ENCODE results near the gene TTR. TPM values are rescaled to one million over a fixed set of nuclear protein-coding genes. Genes with fewer than 3 reads are reported as not detected.

The TTR gene
- total RNA-seq, 1 donor from 2014 or later, result not detected

DNA sequence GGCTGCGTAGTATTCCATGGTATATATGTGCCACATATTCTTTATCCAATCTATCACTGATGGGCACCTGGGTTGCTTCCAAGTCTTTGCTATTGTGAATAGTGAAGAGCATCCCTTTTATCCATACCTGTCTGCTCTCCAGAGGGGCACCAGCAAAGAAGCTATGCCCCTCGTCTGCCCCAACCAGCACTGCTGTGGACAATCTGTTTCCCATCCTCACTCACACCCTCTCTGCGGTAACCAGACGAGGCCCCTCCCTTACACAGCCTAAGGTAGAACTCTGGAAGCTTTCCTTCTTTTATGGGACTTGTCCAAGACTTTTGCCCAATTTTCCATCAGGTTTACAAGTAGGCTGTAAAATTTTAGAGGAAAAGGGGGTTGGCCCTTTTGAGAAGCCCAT lies 24.9 kb downstream of the TTR start:
- DNase-seq (ENCODE audit: low spot score), result no peak

GRCh38 chr18:31617031-31617717 lies 25.5 kb downstream of the TTR start:
- no peak for DNase-seq (ENCODE audit: low spot score)

DNA sequence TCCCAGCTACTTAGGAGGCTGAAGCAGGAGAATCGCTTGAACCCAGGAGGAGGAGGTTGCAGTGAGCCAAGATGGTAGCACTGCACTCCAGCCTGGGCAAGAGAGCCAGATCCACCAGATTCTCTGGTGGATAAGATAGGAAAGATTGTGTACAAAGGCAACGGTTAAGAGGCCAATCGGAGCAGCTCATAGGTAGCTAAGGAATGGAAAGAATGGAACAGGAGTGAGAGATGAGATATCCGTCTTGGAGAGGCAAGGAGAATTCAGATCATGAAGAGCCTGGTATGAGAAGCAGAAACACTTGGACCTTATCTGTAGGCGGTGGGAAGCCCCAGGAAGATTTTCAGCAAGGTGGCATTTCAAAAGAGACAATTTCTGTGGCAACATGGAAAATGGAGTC lies 27.1 kb downstream of the TTR start:
- no peak for DNase-seq (ENCODE audit: low spot score)

DNA sequence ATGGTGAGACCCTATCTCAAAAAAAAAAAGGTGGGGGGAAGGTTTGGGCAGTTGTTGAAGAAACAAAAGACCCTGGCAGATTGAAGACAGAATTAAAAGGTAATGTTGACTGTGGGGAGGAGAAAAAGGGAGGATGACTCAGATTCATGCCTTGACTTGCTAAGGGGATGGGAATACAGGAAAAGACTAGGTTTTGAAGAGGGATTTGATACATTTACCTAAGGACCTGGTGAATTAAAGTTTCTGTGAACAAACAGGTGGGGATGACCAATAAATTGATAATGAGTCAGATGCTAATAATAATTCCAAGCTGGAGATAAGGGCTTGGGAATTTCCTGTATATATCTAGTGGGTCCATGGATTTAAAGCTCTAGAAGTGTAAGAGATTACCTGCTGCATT lies 27.6 kb downstream of the TTR start:
- DNase-seq (ENCODE audit: low spot score), result no peak

DNA sequence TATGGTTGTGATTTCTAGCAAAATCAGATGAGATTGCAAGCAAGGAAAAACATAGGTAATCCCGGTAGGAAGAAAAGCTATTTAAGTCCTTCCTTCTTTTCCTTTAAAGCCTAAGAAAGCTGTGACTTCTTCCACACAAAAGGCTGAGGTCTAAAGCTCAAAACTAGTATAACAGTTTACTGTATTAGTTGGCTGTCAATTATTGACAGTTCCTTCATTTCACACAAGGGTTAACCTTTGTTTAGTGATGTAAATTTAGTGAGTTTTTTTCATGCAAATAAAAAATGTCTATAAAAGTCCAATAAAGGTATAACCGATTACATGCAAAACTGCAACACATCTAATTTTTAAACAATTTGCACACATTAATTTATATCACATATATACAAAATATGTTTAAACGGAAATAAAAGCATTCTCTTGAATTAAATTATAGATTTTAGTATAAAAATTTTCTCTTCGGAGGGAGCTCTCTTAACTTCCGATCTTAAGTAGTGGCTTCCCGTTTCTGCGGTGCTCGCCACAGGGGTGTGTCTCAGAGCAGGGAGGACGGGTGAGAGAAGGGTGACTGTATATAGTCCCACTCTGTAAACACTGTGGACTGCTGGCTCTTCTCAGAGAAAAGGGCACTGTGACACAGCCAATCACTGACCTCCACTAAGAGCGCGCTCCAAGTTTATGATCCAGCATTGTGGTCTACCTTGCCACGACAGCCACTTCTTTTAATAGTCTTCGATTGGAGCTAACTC lies 33.4 kb downstream of the TTR start:
- no peak for DNase-seq (ENCODE audit: low spot score)

DNA sequence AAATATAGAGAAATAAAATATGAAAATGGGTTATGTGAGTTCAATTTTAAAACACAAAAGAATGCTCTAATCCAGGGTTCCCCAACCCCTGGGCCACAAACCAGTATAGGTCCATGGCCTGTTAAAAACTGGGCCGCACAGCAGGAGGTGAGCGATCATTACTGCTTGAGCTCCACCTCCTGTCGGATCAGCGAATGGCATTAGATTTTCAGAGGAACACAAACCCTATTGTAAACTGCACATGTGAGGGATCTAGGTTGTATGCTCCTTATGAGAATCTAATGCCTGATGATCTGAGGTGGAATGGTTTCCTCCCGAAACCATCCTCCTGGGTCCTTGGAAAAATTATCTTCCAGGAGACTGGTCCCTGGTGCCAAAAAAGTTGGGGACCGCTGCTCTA lies 34.7 kb downstream of the TTR start:
- no peak for DNase-seq (ENCODE audit: low spot score)

GRCh38 chr18:31630549-31630948 lies 38.9 kb downstream of the TTR start:
- DNase-seq (ENCODE audit: low spot score), result no peak

GRCh38 chr18:31631526-31631925 lies 39.8 kb downstream of the TTR start:
- DNase-seq (ENCODE audit: low spot score), result no peak

DNA sequence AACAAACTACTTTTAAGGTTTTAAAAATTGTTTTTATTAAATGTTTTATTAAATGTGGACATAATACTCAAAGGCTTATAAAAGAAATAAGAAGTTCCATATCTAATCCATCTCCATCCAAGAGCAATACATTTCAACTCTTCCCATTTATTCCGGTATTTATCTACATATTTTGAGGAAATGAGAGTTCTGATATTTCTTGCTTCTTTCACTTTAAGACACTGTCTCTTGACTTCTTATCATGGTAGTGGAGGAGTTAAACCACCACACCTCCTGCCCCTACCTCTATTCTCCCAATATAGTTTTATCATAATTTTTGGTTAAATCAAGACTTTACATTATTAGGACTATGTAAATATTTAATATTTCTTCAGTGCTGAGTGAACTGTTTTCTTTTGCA lies 40.7 kb downstream of the TTR start:
- DNase-seq (ENCODE audit: low spot score), result no peak

GRCh38 chr18:31633392-31634330 lies 42.0 kb downstream of the TTR start:
- no peak for DNase-seq (ENCODE audit: low spot score)

- no peak for DNase-seq (ENCODE audit: low spot score)
Observed at GRCh38 chr18:31634331-31634713, 42.6 kb downstream of the TTR start.

DNA sequence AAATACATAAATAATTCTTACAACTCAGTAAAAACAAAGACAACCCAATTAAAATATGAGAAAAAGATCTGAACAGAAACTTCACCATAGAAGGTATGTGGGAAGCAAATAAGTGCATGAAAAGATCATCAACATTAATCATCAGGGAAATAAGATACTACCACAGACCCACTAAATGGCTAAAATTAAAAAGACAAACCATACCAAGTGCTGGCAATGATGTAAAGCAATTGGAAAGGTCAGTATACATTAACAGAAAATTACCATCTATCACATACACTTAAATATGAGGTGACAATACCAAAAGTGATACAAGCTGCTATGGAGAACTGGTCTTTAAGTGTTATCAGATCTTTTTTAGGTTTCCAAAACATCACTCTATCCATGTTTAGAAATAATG lies 44.7 kb downstream of the TTR start:
- no peak for DNase-seq (ENCODE audit: low spot score)

- DNase-seq (ENCODE audit: low spot score), result no peak
Observed at GRCh38 chr18:31637445-31637844, 45.8 kb downstream of the TTR start.

DNA sequence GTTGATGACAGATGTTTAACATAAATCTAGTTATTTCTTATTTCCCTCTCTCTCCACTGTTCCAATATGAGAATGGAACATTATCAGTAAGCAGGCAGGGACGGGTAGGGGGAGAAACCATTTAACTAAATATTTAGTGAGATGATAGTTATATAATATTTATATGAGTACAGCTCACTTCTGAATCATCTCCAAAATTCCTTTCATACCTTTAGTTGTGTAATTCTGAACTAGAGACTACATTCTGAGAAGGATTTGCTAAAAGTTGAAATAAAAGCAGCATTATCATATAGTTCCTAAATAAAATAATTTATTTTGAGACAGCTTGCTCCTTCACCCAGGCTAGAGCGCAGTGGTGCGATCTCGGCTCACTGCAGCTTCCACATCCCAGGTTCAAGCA lies 51.3 kb downstream of the TTR start:
- no peak for DNase-seq (ENCODE audit: low spot score)

GRCh38 chr18:31645411-31645810 lies 53.7 kb downstream of the TTR start:
- DNase-seq (ENCODE audit: low spot score), result no peak

- DNase-seq (ENCODE audit: low spot score), result no peak
Observed at GRCh38 chr18:31646332-31647126, 54.9 kb downstream of the TTR start.

DNA sequence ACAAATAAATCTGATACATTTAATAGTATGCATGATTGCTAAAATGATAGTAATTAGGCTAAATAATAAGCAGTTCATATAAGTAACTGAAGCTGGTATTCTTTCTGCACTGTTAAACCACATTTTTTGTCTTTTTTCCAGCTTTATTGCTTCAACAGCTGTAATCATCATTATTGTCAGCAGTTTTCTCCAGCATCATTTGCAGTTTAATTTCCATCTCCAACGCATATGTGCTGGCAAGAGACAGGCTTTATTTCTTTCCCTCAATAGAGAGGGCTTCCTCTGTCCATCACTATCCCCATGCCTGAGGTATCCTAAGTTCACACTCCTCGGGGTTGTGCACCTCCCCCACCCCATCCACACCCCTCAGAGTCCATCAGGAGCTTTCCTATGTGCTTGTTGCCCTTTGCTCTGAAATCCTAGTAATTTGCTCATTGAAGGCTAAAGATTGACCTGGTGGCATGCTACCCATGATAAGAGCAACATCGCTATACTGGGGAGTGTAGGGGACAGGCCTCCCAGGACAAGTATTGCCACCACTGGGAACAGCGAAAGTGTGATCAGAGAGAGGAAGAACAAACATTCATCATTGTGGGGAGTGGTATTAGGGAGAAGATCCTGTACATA lies 55.6 kb downstream of the TTR start:
- no peak for DNase-seq (ENCODE audit: low spot score)
